Small intestine (tissue), 7 donors: ENCODE measurements around the gene SLC45A1. TPM values are rescaled to one million over a fixed set of nuclear protein-coding genes. Genes with fewer than 3 reads are reported as not detected.
"Not testable (repeated sequence)": the region's sequence is repeated elsewhere in the genome, so short reads cannot be mapped to it uniquely, and the experiment has no call there.

Source experiments
- DNase-seq, 2 donors: peaks; one replicate each; pipeline versions ENCODE4 v3.0.0 to v3.0.0-alpha.2; 2013
- FAIRE-seq: peaks from 2 replicates; lab custom pipeline; 2012; peaks lifted over from hg19 to GRCh38; lab: Jason Lieb, UNC
- H3K27ac ChIP-seq, 3 donors: one replicate each; pipeline ENCODE4 v1.5.1; 2013; ENCODE audit warnings: low read length in 2 of 3, mild to moderate bottlenecking in 2 of 3, control low read depth in 1 of 3, inconsistent platforms in 1 of 3, low read depth in 1 of 3, moderate library complexity in 1 of 3
- H3K27me3 ChIP-seq, 3 donors: one replicate each; pipeline ENCODE4 v1.6.1; 2013; ENCODE audit warnings: low read length in 3 of 3, inconsistent platforms in 1 of 3; ENCODE audit not compliant: control insufficient read depth in 3 of 3, insufficient read depth in 3 of 3
- H3K36me3 ChIP-seq, 3 donors: one replicate each; pipeline ENCODE4 v1.6.1; 2013; ENCODE audit warnings: low read length in 3 of 3, inconsistent platforms in 1 of 3, low read depth in 1 of 3, mild to moderate bottlenecking in 1 of 3, moderate library complexity in 1 of 3; ENCODE audit not compliant: control insufficient read depth in 3 of 3, insufficient read depth in 2 of 3
- H3K4me1 ChIP-seq, 3 donors: one replicate each; pipeline ENCODE4 v1.6.1; 2013; ENCODE audit warnings: low read length in 2 of 3, inconsistent platforms in 1 of 3, low read depth in 1 of 3, mild to moderate bottlenecking in 1 of 3, moderate library complexity in 1 of 3; ENCODE audit not compliant: control insufficient read depth in 3 of 3, insufficient read depth in 2 of 3
- H3K4me3 ChIP-seq, 3 donors: one replicate each; pipeline ENCODE4 v1.5.1; 2013; ENCODE audit warnings: low read length in 3 of 3, control low read depth in 1 of 3, inconsistent platforms in 1 of 3, low read depth in 1 of 3, mild to moderate bottlenecking in 1 of 3, moderate library complexity in 1 of 3
- H3K9me3 ChIP-seq, 2 donors: one replicate each; pipeline ENCODE4 v1.6.1; 2013; ENCODE audit warnings: low read depth in 1 of 2, low read length in 1 of 2; ENCODE audit not compliant: control insufficient read depth in 2 of 2, insufficient read depth in 1 of 2
- WGBS, 3 donors: extraction: QIAGEN DNeasy Blood & Tissue Kit; methylation state at CpG; one replicate each; pipeline ENCODE4 v1.1.7; 2013; 5-methylcytosine and 5-hydroxymethylcytosine counted together
- polyA plus RNA-seq, 4 donors: library from polyadenylated mRNA; stranded (reverse) in 3 of 4; unstranded in 1 of 4; fragments of 200-250 nt in 3 of 4; fragments of 120-200 nt in 1 of 4; gene quantifications; one replicate each; pipeline versions ENCODE4 v1.2.1 to v1.2.3, GENCODE V29; 2013
- donor health status: healthy with polysubstance abuse.
- donor health status: control.
- donor health status: control.
- donor health status: Bipolar disorder and iron deficiency.
- donor health status: healthy.

SLC45A1 gene
- polyA plus RNA-seq, 4 donors, result 0.58 to 2.4 TPM; not detected in 2

- DNase-seq (no peak), FAIRE-seq (no peak)
- peaks cover 1 to 26% (median 26%) of the 10 kb centered on the region in 3 donors for H3K4me1 ChIP-seq
- H3K27ac ChIP-seq, result peak overlapping the region in 2 of 3 donors; percentile 42 to 83
- no peak overlapping the region for H3K4me3 ChIP-seq
- no peaks in the 10 kb centered on the region for H3K9me3 ChIP-seq
- WGBS, 3 donors, result 42 to 61% (median 51%) methylated on average over 4 of the region's 4 CpGs
- H3K27me3 ChIP-seq, result no peaks in the 10 kb centered on the region
- H3K36me3 ChIP-seq, result peaks cover 2 to 61% (median 12%) of the 10 kb centered on the region in 3 donors
Observed at GRCh38 chr1:8378178-8378577, 60.3 kb downstream of the SLC45A1 start.

- WGBS, 3 donors, result 66 to 84% (median 79%) methylated on average over 10 of the region's 10 CpGs
- H3K27ac ChIP-seq, result peak overlapping the region in 2 of 3 donors; percentile 42 to 83
- peaks cover 2 to 58% (median 12%) of the 10 kb centered on the region in 3 donors for H3K36me3 ChIP-seq
- FAIRE-seq (no peak), DNase-seq (no peak)
- no peak overlapping the region for H3K4me3 ChIP-seq
- H3K27me3 ChIP-seq, result no peaks in the 10 kb centered on the region
- H3K9me3 ChIP-seq, result no peaks in the 10 kb centered on the region
- H3K4me1 ChIP-seq, result peaks cover 1 to 23% (median 18%) of the 10 kb centered on the region in 3 donors
Observed at GRCh38 chr1:8378981-8379470, 61.1 kb downstream of the SLC45A1 start.

- Histone ChIP-seq H3K36me3 (peaks cover 2 to 55% (median 12%) of the 10 kb centered on the region in 3 donors), H3K9me3 (no peaks in the 10 kb centered on the region), H3K27me3 (no peaks in the 10 kb centered on the region), H3K4me1 (peaks cover 0 to 17% (median 13%) of the 10 kb centered on the region in 3 donors), H3K27ac (peak overlapping the region in 1 of 3 donors; percentile 83), H3K4me3 (no peak overlapping the region)
- no peak for DNase-seq
- WGBS, 3 donors, result 84 to 86% (median 86%) methylated on average over 14 of the region's 14 CpGs
- FAIRE-seq, result no peak
Observed at GRCh38 chr1:8379513-8380186, 61.7 kb downstream of the SLC45A1 start.

GRCh38 chr1:8380310-8380709 is 62.4 kb downstream of the SLC45A1 start:
- not testable (repeated sequence) for H3K4me3 ChIP-seq, H3K27ac ChIP-seq, FAIRE-seq, DNase-seq, H3K9me3 ChIP-seq, H3K27me3 ChIP-seq
- Histone ChIP-seq H3K36me3 (peaks cover 2 to 59% (median 12%) of the 10 kb centered on the region in 3 donors), H3K4me1 (peaks cover 0 to 14% (median 10%) of the 10 kb centered on the region in 3 donors)
- WGBS, 3 donors, result 78 to 83% (median 83%) methylated on average over 6 of the region's 6 CpGs

GRCh38 chr1:8381618-8382017 is 63.7 kb downstream of the SLC45A1 start:
- 79 to 85% (median 84%) methylated on average over 8 of the region's 8 CpGs for WGBS, 3 donors
- H3K27ac ChIP-seq, result no peak overlapping the region
- no peak for FAIRE-seq

GRCh38 chr1:8382051-8382505 is 64.2 kb downstream of the SLC45A1 start:
- H3K27me3 ChIP-seq, result no peaks in the 10 kb centered on the region
- no peak for FAIRE-seq
- peaks cover 0 to 14% (median 10%) of the 10 kb centered on the region in 3 donors for H3K4me1 ChIP-seq
- no peak overlapping the region for H3K27ac ChIP-seq
- WGBS, 3 donors, result 89 to 92% (median 92%) methylated on average over 9 of the region's 9 CpGs
- peaks cover 0 to 58% (median 10%) of the 10 kb centered on the region in 3 donors for H3K36me3 ChIP-seq
- DNase-seq, result no peak
- no peak overlapping the region for H3K4me3 ChIP-seq
- no peaks in the 10 kb centered on the region for H3K9me3 ChIP-seq

More at GRCh38 chr1:8381618-8382017, 63.7 kb downstream of the SLC45A1 start:
- Histone ChIP-seq H3K4me3 (no peak overlapping the region), H3K36me3 (peaks cover 0 to 58% (median 10%) of the 10 kb centered on the region in 3 donors), H3K9me3 (no peaks in the 10 kb centered on the region), H3K27me3 (no peaks in the 10 kb centered on the region), H3K4me1 (peaks cover 0 to 14% (median 10%) of the 10 kb centered on the region in 3 donors)
- DNase-seq, result no peak

GRCh38 chr1:8382608-8383505 is 64.9 kb downstream of the SLC45A1 start:
- FAIRE-seq, result no peak
- Histone ChIP-seq H3K27ac (peak overlapping the region in 1 of 3 donors; percentile 39), H3K9me3 (no peaks in the 10 kb centered on the region), H3K4me3 (no peak overlapping the region), H3K4me1 (peaks cover 0 to 13% (median 12%) of the 10 kb centered on the region in 3 donors), H3K27me3 (no peaks in the 10 kb centered on the region), H3K36me3 (peaks cover 0 to 56% (median 10%) of the 10 kb centered on the region in 3 donors)
- 64 to 68% (median 67%) methylated on average over 15 of the region's 15 CpGs for WGBS, 3 donors
- DNase-seq, result peak in 1 of 2 donors; percentile 51

GRCh38 chr1:8384088-8384487 is 66.2 kb downstream of the SLC45A1 start:
- WGBS, 3 donors, result 82 to 85% (median 84%) methylated on average over 6 of the region's 6 CpGs
- Histone ChIP-seq H3K9me3 (no peaks in the 10 kb centered on the region), H3K4me3 (no peak overlapping the region), H3K4me1 (peaks cover 0 to 14% (median 9%) of the 10 kb centered on the region in 3 donors), H3K27me3 (no peaks in the 10 kb centered on the region), H3K36me3 (peaks cover 0 to 55% (median 3%) of the 10 kb centered on the region in 3 donors), H3K27ac (no peak overlapping the region)
- DNase-seq, result no peak
- FAIRE-seq, result no peak
